ENCODE results near the gene TENM4.

- TF ChIP-seq SIN3A (IDR thresholded peaks at IDR 0.05; ENCODE audit: borderline replicate concordance, insufficient read depth, low read length) (no peak), POLR2AphosphoS5 (IDR thresholded peaks at IDR 0.05; ENCODE audit: low read depth, low read length) (no peak), REST (IDR thresholded peaks at IDR 0.05; ENCODE audit: insufficient read depth in 1 of 2, low read depth in 2 of 2, low read length in 2 of 2) (no peak), TAF1 (IDR thresholded peaks at IDR 0.05; ENCODE audit: borderline replicate concordance, insufficient read depth, low read length) (no peak), FOXP2 (optimal IDR thresholded peaks at IDR 0.05; ENCODE audit: borderline replicate concordance, extremely low read depth, extremely low read length, insufficient read depth) (no peak)
Observed at GRCh38 chr11:79022265-79022664, 418.6 kb downstream of the TENM4 start.
